Activated T-helper 17 cell treated with anti-CD3 and anti-CD28 coated beads, Interleukin-2, amount 50 U/mL, for 72 hours (primary cell): ENCODE measurements around the gene ZNF181. TPM values are rescaled to one million over a fixed set of nuclear protein-coding genes. Genes with fewer than 3 reads are reported as not detected.

ENCODE experiments used
- ATAC-seq: fragments of 150-1000 bp; cut with Tn5 transposase; replicated peaks from 2 replicates; pipeline ENCODE4 v1.10.0; 2021; ENCODE audit warnings: mild to moderate bottlenecking, moderate library complexity
- H3K27ac Mint-ChIP-seq: one replicate; pipeline ENCODE4 v1.8.0; 2022; ENCODE audit warnings: mixed read lengths
- H3K27me3 Mint-ChIP-seq: one replicate; pipeline ENCODE4 v1.8.0; 2022; ENCODE audit warnings: mixed read lengths
- H3K36me3 Mint-ChIP-seq: one replicate; pipeline ENCODE4 v1.8.0; 2022; ENCODE audit warnings: low read depth, mild to moderate bottlenecking, mixed read lengths
- H3K4me1 Mint-ChIP-seq: one replicate; pipeline ENCODE4 v1.8.0; 2022; ENCODE audit warnings: mixed read lengths
- H3K4me3 Mint-ChIP-seq: one replicate; pipeline ENCODE4 v1.8.0; 2022; ENCODE audit warnings: mild to moderate bottlenecking, mixed read lengths
- H3K9me3 Mint-ChIP-seq: one replicate; pipeline ENCODE4 v1.8.0; 2022; ENCODE audit warnings: mixed read lengths
- total RNA-seq, 2 donors: library from RNA; stranded (reverse); gene quantifications; one replicate each; pipeline ENCODE4 v1.2.3, GENCODE V29; 2022

ZNF181 gene
- total RNA-seq, 2 donors from 2014 or later = 2.4 to 2.6 TPM

DNA sequence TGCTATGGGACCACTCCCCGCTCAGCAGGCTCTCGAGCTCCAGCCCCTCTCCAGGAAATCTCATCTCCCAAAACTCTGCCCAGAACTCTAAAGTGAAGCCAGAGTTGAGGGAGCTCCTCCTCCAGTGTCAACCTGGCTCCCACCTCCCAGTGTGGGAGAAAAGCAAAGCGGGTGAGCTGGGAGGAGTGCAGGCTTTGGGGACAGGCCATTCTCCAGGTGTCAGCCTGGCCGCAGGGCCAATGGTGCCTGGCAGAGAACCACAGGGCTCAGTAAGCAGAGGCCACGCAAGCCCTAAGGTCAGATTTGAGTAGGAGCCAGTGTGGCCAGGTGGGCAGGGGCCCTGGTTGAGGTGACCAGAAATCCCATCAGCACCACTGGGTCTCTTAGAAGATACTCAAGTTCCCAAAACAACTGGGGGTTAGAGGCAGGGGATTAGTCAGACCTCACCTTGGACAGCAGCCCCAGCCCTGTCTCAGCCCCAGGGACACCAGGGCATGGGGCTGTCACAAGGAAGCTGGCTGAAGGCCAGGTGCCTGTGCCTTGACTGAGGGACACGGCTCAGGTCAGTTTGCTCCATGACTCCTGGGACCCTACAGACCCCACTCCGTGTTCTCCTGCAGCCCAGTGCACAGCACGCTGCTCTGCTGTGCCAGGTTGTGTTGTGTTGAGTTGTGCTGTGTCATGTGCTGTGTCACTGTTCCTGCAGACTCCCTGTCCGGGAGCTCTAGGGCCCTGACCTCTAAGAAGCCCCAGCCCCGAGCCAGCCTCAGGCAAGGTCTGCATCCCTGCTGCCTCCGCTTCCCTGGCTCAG, 2.8 kb upstream of the ZNF181 start:
- Mint-ChIP-seq H3K27me3 (peaks cover 14% of the 10 kb centered on the region), H3K4me1 (peaks cover 10% of the 10 kb centered on the region), H3K36me3 (peaks cover 8% of the 10 kb centered on the region), H3K4me3 (no peak overlapping the region), H3K27ac (no peak overlapping the region), H3K9me3 (no peaks in the 10 kb centered on the region)
- ATAC-seq = no peak

DNA sequence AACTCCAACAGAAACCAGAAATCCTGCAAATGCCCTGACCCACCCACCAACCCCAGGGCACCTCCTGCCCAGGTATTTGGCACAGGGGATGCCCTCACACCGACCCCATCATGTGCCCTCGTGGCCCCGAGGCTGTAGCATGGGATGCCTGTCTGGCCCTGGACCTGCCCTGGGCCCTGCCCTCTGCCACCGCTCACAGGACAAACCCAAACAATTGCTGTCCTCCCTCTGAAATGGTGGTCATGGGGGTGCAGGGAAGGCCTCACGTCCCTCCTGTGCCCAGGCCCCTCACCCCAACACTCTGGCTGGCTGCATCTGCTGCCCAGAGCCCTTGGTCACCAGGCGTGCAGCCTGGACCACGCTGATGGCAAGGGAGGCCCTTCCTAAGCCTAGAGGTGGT, 2.1 kb upstream of the ZNF181 start:
- H3K27ac Mint-ChIP-seq = no peak overlapping the region
- H3K9me3 Mint-ChIP-seq = no peaks in the 10 kb centered on the region
- no peak overlapping the region for H3K4me3 Mint-ChIP-seq
- peaks cover 11% of the 10 kb centered on the region for H3K27me3 Mint-ChIP-seq
- peaks cover 11% of the 10 kb centered on the region for H3K36me3 Mint-ChIP-seq
- no peak for ATAC-seq
- peaks cover 11% of the 10 kb centered on the region for H3K4me1 Mint-ChIP-seq

DNA sequence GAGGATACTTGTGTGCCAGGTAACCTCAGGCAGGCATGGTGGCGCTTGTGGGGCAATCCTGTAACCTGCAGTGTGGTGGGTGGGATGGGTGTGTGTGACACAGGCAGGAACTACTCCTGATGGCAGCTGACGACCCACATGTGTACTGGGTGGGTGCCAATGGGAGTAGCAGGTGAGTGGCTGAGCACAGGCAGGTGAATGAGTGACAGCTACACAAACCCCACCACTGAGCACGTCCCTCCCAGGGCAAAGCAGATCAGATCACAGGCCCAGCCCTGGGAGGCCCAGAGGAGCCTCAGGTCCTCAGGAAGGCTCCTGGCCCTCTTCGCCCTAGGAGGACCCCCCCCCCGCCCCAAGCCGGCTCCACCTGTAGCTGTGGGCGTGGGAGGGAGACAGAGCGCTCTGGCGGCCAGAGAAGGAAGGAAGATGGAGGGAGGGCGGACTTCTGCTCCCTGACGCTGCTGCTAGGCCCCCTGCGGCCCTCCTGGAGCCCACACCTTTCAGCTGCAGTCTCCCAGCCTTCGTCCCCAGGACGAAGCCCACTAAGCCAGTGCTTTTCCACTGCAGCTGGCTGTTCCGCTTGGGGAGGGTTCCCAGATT, 1.3 kb upstream of the ZNF181 start:
- peaks cover 7% of the 10 kb centered on the region for H3K27me3 Mint-ChIP-seq
- ATAC-seq = no peak
- H3K27ac Mint-ChIP-seq = no peak overlapping the region
- peaks cover 11% of the 10 kb centered on the region for H3K4me1 Mint-ChIP-seq
- peak overlapping the region; percentile 93 for H3K4me3 Mint-ChIP-seq
- no peaks in the 10 kb centered on the region for H3K9me3 Mint-ChIP-seq
- peaks cover 14% of the 10 kb centered on the region for H3K36me3 Mint-ChIP-seq

DNA sequence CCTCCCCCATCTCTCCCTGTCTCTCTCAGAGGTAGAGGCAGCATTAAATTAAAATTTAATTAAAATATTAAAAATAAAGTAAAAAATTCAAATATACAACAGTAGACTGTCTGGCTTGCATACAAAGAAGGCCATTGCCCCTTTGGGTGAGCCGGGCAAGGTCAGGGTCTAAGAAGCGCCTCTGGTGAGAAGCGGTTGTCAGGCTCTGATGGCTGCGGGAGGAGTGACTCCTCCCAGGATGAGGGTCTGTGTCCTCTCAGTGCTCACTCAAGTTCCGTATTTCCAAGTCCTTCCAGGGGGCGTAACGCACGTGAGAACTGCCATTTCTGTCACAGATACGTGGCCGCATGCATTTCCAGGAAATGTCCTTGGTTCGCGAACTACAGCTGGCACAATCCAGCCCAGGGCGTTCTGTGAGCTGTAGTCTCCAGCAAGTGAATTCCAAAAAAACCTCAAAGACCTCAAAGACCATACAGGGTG, 737 bp upstream of the ZNF181 start:
- no peaks in the 10 kb centered on the region for H3K9me3 Mint-ChIP-seq
- peak overlapping the region; percentile 94 for H3K27ac Mint-ChIP-seq
- no peak for ATAC-seq
- peaks cover 20% of the 10 kb centered on the region for H3K36me3 Mint-ChIP-seq
- H3K27me3 Mint-ChIP-seq = peaks cover 3% of the 10 kb centered on the region
- peaks cover 11% of the 10 kb centered on the region for H3K4me1 Mint-ChIP-seq
- H3K4me3 Mint-ChIP-seq = peak overlapping the region; percentile 93

DNA sequence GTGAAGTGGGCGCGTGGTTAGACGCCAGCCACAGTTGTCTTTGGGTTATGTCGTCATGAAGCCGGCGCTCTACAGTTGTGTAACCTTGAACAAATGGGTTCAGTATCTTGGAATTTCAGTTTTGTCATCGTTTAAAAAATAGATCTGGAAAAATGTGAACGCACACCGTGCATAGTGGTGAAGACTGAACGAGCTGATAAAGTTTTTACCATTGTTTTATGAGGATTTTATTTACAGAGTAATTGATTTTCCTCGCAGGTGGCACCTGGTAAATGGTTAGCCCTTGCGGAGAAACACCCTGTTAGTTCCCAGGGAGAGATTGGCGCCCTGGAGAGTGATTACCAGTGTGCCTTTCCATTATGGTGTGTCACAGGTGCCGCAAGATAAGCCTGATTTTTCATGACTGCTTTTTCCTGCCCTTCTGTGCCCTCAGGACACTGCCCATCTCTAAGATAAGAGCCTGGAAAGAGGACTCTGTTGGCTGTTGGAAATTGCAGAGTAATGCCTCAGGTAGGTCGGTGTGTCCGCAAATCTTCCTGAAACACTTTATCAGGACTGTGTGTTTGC, 577 bp downstream of the ZNF181 start:
- Mint-ChIP-seq H3K36me3 (peaks cover 31% of the 10 kb centered on the region), H3K4me1 (peaks cover 11% of the 10 kb centered on the region), H3K27me3 (no peaks in the 10 kb centered on the region), H3K27ac (peak overlapping the region; percentile 94), H3K4me3 (peak overlapping the region; percentile 93), H3K9me3 (no peaks in the 10 kb centered on the region)
- no peak for ATAC-seq

DNA sequence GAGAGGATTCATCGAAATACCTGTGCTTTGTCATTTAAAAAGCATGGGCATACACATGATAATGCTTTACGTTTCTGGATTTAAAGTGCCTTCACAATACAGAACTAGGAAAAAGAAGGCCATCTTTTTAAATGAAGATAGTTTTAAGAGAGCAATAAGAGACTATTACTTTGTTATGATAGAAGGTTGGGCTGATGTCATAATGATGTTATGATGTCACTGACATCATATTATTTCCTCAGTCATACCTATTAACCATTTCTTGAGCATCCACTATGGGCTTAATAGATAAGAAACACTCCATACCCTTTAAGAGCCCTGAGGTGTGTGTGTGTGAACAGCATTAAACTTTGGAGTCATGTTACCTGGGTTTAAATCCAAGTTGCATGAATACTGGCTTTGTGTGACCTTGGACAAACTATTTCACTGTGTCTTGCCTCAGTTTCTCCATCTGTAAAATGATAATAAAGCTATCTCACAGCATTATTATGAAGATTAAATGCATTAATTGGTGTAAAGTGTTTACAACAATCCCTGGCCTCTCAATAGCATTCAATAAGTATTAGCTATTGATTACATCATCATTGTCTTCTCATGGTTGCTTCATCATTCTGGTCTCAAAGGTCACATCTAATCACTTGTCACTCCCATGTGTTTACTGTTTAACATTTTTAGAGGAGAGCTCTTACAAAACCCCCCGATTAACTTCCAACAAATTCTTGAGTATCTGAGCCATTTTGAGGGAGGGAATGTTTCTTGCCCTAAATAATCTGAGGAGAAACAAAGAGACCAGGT, 11.1 kb downstream of the ZNF181 start:
- Mint-ChIP-seq H3K36me3 (peaks cover 13% of the 10 kb centered on the region), H3K4me3 (no peak overlapping the region), H3K27me3 (no peaks in the 10 kb centered on the region), H3K9me3 (peaks cover 45% of the 10 kb centered on the region), H3K27ac (no peak overlapping the region), H3K4me1 (no peaks in the 10 kb centered on the region)
- ATAC-seq = no peak

DNA sequence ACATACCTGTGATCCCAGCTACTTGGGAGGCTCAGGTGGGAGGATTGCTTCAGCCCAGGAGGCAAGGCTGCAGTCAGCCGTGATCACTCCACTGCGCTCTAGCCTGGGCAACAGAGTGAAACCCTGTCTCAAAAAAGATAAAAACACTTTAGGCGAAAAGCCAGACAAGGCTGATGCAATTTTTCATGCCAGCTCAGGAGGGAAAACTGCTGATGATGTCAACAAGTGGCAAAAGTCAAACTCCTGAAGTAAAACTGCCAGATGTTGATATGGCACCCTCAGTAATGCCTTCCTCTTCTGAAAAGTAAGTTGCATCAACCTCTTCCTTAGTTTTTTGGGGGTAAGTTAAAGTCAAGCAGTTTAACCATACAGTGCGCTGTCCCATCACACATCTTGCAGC, 23.4 kb downstream of the ZNF181 start:
- Mint-ChIP-seq H3K27ac (no peak overlapping the region), H3K9me3 (peaks cover 44% of the 10 kb centered on the region), H3K4me1 (no peaks in the 10 kb centered on the region), H3K36me3 (peaks cover 30% of the 10 kb centered on the region), H3K4me3 (no peak overlapping the region), H3K27me3 (no peaks in the 10 kb centered on the region)
- ATAC-seq = no peak

DNA sequence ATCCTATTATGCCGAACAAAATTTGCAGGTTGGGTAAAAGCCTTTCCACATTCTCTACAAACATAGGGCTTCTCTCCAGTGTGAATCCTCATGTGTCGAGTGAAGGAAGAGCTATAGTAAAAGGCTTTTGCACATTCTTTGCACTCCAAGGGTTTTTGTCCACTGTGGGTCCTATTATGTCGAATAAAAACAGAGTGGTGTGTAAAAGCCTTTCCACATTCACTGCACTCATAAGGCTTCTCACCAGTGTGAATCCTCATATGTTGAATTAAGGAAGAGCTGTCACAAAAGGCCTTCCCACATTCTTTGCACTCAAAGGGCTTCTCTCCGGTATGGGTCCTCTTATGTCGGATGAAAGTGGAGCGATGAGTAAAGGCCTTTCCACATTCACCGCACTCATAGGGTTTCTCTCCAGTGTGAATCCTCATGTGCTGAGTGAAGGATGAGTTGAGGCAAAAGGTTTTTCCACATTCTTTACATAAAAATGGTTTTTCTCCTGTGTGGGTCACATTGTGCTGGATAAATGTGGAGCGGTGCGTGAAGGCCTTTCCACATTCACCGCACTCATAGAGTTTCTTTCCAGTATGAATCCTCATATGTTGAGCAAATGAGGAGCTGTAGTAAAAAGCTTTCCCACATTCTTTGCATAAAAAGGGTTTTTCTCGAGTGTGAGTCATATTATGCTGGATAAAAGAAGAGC, 25.3 kb downstream of the ZNF181 start:
- peaks cover 40% of the 10 kb centered on the region for H3K36me3 Mint-ChIP-seq

DNA sequence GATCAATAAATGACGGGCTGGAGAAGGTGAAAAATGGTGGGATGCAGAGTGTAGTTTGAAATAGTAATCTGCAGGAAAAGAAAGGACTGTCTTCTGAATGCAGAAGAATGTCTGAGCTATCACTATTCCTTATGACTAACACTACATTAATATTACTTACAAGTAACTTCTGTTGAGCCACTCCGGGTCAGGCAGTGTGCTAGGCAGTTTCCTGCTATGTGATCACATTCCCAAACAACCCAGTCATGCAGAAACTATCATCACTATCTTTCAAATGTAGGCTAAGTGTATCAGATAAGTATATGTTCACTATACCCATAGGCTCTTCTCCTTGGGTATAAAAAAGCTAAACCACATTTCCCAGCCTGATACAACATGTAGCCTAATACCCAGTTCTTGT, 32.3 kb downstream of the ZNF181 start:
- Mint-ChIP-seq H3K4me1 (peaks cover 3% of the 10 kb centered on the region), H3K9me3 (peaks cover 19% of the 10 kb centered on the region), H3K27ac (no peak overlapping the region), H3K36me3 (peaks cover 59% of the 10 kb centered on the region), H3K27me3 (no peaks in the 10 kb centered on the region), H3K4me3 (no peak overlapping the region)
- no peak for ATAC-seq

More for the DNA sequence above, 25.3 kb downstream of the ZNF181 start:
- Mint-ChIP-seq H3K9me3 (peaks cover 36% of the 10 kb centered on the region), H3K27ac (no peak overlapping the region), H3K27me3 (no peaks in the 10 kb centered on the region), H3K4me3 (no peak overlapping the region), H3K4me1 (no peaks in the 10 kb centered on the region)
- no peak for ATAC-seq

DNA sequence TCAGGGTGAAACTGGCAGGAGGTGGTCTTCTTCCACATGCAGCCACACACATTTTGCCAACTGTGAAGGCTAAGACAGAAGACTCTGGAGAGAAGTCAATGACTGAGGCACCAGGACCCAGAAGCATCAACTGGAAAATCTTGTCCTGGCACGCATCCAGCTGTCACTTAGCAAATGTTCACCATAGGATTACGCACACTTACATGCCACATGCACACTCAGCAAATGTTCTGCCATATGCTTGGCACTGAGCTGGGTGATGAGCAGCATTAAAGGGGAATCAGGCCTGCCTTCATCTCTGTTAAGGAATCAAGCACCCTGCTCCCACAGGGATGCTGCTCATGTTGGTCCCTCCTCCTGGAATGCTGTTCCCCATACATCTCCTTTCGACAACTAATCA, 33.9 kb downstream of the ZNF181 start:
- no peak for ATAC-seq
- H3K4me3 Mint-ChIP-seq = no peak overlapping the region
- H3K27me3 Mint-ChIP-seq = no peaks in the 10 kb centered on the region
- H3K9me3 Mint-ChIP-seq = peaks cover 15% of the 10 kb centered on the region
- peaks cover 44% of the 10 kb centered on the region for H3K36me3 Mint-ChIP-seq
- H3K27ac Mint-ChIP-seq = no peak overlapping the region
- peaks cover 13% of the 10 kb centered on the region for H3K4me1 Mint-ChIP-seq

DNA sequence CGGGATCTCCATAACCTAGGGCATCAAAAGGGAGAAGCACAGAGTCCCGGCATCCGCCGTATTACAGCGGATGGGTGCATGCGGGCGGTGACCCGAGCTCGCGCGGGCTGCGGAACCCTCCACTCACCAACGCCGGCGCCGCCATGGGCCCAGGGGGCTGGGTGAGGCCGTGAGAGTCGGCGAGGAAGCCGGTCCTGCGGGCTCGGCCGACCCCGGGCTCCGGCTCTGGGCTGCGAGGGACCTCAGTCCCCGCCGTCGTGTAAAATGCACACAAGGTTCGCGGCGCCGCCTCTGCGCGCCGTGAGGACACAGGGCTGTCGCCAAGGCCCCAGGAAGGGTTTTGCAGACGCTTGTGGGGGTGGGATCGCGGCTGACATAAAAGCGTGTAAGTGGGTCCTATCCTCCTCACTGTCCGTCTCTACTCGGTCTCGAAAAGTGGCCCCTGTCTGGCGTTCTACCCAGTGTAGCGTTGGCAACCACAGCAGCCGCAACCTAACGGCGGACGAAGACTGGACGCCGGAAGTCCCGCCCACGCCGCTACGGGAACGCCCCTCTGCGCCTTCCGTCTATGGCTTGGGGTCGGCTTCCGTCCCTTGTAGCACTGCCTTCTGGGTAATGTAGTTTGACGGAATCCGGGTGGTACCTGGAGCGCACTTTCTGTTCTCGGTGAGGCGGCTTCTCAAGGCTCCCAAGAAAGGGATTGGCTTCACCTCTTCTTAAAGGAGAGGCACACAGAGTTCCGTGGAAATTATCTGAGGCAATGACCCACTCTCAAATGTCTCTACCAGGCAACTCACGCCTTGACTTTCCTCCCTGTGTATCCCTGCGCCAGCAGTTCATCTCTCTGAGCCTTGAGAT, 38.9 kb downstream of the ZNF181 start, which contains the start of gene ZNF599:
Gene ZNF599 (minus strand): TSS at position 519 of the 858 bp plus-strand sequence. CDS start 374 bp downstream, at position 145.
- peaks cover 7% of the 10 kb centered on the region for H3K36me3 Mint-ChIP-seq
- no peaks in the 10 kb centered on the region for H3K9me3 Mint-ChIP-seq
- peak; percentile 98 for ATAC-seq
- H3K27me3 Mint-ChIP-seq = peaks cover 4% of the 10 kb centered on the region
- peaks cover 13% of the 10 kb centered on the region for H3K4me1 Mint-ChIP-seq
- peak within 1 kb of the TSS; percentile 90 for H3K4me3 Mint-ChIP-seq
- peak within 1 kb of the TSS; percentile 81 for H3K27ac Mint-ChIP-seq

DNA sequence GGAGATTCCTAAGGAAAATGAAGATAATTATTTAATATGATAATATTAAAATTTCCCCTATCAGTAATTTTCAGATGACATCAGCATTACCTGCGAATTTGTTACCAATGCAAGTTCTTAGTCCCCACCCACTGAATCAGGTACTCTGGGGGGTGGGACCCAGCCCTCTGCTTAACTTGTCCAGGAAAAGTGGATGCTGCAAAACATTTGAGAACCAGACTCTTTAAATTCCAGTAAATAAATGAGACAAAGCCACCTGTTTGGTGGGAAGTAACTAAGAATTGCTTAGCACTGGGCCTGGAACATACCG, 39.5 kb downstream of the ZNF181 start:
- H3K27ac Mint-ChIP-seq = peak overlapping the region; percentile 80
- peaks cover 4% of the 10 kb centered on the region for H3K27me3 Mint-ChIP-seq
- H3K4me3 Mint-ChIP-seq = peak overlapping the region; percentile 90
- H3K4me1 Mint-ChIP-seq = peaks cover 13% of the 10 kb centered on the region
- H3K9me3 Mint-ChIP-seq = no peaks in the 10 kb centered on the region
- ATAC-seq = no peak
- peaks cover 1% of the 10 kb centered on the region for H3K36me3 Mint-ChIP-seq

DNA sequence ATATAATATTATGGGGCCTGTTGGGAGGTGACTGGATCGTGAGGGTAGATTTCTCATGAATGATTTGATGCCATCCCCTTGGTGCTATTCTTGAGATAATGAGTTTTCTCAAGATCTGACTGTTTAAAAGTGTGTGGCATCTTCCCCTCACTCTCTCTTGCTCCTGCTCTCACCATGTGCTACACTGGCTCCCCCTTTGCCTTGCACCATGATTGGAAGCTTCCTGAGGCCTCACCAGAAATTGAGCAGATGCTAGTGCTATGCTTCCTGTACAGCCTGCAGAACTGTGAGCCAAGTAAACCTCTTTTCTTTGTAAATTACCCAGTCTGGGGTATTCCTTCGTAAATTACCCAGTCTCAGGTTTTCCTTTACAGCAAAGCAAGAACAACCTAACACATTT, 40.8 kb downstream of the ZNF181 start:
- Mint-ChIP-seq H3K4me1 (peaks cover 13% of the 10 kb centered on the region), H3K27me3 (peaks cover 4% of the 10 kb centered on the region), H3K9me3 (no peaks in the 10 kb centered on the region), H3K27ac (no peak overlapping the region), H3K36me3 (no peaks in the 10 kb centered on the region), H3K4me3 (no peak overlapping the region)
- no peak for ATAC-seq
